GM19463 (cell line): ENCODE results near the gene RXRB.
"Not testable (repeated sequence)": the region's sequence is repeated elsewhere in the genome, so short reads cannot be mapped to it uniquely, and the experiment has no call there.

Source experiments
- ATAC-seq: cut with Tn5 transposase; IDR thresholded peaks from one replicate; pipeline ENCODE4 v1.9.1; 2021; ENCODE audit warnings: mild to moderate bottlenecking, moderate library complexity; ENCODE audit not compliant: unreplicated experiment

Gene RXRB

GRCh38 chr6:33200219-33201146 is at the start of gene RXRB, which contains the start of gene SLC39A7:
Gene RXRB, minus strand, starts transcription at chr6:33200665. Its CDS starts 189 bp downstream, at chr6:33200476.
Gene SLC39A7, plus strand, starts transcription at chr6:33200867. Its CDS starts 379 bp downstream, at chr6:33201246.
- peak; percentile 46 for ATAC-seq

GRCh38 chr6:33249732-33250630 is 49.5 kb upstream of the RXRB start:
- ATAC-seq: no peak

DNA sequence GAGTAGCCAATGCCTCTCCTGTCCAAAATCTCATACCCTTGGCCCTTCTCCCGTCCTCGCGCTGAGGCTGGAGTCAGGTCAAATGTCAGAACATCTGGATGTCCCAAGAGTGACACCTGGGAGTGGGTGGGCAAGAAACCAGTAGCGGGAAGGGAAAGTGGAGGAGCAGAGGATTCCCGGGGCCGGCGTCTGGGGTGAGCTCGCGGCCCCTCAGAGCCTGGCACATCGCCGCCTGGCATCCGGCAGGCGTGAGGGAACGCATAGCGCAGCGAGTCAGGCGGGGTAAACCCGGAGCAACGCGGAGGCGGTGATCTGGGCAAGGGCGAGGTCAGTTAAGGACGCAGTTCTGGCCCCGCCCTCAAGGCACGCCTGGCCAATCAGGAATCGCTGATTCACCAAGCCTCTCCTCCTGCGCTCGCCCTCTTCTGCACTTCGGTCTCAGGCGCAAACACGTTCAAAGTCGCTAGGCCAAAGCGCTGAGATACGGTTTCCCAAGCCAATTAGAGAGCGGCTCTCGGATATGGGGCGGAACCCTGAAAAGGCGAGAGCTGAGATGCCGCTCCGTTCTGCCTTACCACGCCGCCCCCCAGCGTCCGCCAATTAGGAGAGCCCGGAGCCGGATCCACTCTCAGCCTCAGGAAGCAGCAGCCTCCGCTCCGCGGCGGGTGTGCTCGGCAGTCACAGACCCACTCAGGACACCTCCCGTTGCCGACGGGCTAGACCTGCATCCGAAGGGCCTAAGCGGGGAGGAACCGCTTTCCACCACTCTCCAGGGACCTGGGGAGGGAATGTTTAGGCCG is 48.7 kb upstream of the RXRB start:
- ATAC-seq: peak; percentile 85

DNA sequence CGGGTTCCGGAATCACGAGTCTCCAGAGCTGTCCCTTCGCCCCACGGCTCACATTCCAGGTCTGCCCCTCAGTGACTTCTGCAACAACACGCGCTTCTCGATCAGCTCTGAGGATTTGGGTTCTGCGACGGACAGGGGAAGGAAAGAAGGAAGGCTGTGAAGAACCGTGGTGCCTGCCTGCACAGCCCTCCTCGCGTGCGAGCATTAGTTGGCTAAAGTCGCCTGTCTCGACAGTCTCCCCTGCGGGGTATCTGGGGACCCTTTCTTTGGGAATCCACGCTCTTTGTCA is 48.1 kb upstream of the RXRB start:
- ATAC-seq: no peak

DNA sequence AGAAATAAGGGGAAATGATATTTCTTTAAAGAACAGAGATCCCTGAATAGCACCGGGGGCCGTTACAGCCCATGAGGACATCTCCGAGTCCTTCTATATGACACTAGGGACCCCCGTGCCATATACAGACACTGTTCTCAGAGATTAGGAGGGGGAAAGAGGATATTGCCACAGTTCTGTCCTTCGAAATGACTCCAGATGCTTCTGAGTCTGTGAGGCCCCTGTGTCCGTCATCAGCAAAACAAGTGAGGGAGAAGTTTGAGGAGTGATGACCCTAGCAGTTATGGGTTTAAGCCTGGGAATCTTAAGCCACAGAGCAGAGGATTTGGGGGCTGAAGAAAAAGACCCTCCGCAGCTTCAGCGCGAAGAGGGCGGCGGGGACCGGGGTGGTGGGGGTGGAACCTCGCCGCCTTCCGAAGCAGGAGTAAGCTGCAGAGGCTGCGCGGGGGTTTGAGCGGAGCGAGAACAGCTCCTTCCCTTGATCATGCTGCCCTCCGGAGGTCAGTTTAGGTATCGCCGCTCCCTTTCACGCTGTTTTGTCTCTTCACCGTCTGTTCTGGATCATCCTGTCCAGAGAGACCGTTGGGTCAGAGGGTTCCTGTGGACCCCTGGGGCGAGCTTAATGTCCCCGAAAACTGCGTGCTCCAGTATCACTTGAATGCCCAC is 47.6 kb upstream of the RXRB start:
- no peak for ATAC-seq

- no peak for ATAC-seq
Measured at GRCh38 chr6:33243476-33243875, 43.0 kb upstream of the RXRB start.

DNA sequence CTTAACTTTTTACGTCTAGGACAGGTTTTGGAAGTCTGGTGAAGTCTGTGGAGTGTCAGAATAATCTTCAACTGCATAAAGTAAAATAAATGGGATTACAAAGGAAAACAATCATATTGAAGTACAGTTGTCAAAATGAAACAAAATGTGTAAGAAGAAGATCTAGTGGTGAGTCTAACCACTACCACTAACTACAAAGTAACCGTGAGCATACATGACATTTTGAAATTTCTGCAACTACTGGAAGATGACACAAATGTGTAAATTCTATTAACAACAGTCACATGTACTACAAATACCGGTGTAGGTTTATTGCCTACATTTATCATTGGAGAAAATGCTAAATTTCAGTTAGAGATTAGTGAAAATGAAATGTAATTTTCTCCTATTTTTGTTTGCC is 41.5 kb upstream of the RXRB start:
- no peak for ATAC-seq

- no peak for ATAC-seq
Measured at GRCh38 chr6:33237741-33238140, 37.3 kb upstream of the RXRB start.

- ATAC-seq: no peak
Measured at GRCh38 chr6:33236852-33237251, 36.4 kb upstream of the RXRB start.

DNA sequence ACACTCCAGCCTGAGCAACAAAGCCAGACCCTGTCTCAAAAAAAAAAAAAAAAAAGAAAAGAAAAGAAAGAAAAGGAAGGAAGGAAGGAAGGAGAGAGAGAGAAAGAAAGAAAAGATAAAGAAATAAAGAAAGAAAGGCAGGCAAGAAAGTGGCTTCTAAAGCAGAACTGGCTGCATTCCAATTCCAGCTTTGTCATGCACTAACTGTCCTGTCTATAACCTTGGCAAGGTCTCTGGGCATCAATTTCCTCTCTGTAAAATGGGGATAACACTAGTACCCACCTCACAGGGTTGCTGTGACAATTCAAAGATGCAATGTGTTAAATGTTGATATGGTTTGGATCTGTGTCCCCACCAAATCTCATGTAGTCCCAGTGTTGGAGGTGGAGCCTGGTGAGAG is 35.9 kb upstream of the RXRB start:
- ATAC-seq: no peak

DNA sequence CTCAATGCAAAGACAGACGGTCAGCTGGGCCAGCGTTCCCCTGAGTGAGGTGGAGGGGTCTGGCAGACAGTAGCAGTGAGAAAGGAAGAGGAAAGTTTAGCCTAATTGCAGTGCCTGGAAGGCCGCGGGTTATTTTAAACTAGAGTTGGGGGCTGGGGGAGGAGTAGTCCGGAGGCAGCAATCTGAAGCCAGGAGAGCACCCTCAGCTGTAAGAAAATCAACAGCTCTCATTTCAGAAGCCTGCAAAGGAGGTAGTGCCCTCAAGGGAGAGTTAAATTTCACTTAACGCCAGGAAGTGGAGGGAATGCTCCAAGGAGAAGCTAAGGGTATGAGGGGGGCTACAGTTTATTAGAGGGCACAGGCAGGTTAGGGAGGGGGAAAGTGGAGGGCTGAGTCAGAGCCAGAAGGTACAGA is 34.8 kb upstream of the RXRB start:
- no peak for ATAC-seq

DNA sequence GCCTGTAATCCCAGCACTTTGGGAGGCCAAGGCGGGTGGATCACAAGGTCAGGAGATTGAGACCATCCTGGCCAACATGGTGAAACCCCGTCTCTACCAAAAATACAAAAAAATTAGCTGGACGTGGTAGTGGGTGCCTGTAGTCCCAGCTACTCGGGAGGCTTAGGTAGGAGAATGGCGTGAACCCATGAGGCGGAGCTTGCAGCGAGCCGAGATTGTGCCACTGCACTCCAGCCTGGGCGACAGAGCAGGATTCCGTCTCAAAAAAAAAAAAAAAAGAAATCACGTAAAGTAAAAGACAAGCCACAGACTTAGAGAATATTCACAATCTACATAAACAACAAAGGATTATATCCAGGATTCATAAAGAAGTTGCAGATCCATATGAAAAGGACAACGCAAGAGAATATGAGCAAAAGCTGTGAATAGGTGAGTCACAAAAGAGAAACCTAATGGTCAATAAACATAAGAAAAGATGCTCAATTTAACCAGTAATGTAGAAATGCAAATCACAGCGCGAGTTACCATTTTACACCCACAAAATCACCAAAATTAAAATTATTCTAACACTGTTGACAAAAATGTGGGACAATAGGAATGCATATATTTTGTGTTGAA is 26.1 kb upstream of the RXRB start:
- ATAC-seq: not testable (repeated sequence)

DNA sequence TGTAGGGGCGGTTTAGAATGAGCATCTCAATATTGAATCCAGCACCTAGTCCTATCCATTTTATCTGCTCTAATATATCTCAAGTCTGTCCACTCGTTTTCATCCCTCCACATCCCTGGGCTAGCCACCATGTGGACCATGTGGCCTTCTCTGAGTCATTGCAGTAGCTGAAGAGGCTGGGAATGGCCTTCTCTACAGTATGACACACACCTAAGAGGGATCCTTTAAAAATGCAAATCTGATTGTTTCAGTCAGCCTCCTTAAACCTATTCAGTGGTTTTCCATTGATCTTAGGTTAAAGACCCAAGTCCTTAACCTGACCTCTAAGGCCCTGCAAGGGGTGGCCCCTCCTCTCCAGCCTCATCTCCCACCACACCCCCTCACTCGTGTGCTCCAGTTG is 17.2 kb upstream of the RXRB start:
- no peak for ATAC-seq

DNA sequence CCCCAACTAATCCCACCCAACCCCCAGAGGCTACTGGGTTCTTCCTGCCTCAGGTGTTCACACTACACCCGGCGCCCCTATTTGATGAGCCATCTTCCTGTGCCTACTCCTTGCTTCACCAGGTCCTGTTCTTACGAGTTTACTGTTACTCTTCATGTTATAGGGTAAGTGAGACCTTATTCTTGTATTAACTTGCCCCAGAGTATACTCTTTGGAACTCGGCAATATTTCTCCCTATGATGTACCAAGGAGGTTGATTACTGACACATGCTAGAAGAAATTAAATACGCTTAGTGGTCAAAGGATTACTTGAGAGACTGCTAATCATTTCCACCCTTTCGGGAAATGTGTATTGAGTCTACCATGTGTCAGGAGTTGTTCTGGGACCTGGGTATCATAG is 16.8 kb upstream of the RXRB start:
- ATAC-seq: no peak

- no peak for ATAC-seq
Measured at GRCh38 chr6:33216117-33216649, 15.7 kb upstream of the RXRB start.

DNA sequence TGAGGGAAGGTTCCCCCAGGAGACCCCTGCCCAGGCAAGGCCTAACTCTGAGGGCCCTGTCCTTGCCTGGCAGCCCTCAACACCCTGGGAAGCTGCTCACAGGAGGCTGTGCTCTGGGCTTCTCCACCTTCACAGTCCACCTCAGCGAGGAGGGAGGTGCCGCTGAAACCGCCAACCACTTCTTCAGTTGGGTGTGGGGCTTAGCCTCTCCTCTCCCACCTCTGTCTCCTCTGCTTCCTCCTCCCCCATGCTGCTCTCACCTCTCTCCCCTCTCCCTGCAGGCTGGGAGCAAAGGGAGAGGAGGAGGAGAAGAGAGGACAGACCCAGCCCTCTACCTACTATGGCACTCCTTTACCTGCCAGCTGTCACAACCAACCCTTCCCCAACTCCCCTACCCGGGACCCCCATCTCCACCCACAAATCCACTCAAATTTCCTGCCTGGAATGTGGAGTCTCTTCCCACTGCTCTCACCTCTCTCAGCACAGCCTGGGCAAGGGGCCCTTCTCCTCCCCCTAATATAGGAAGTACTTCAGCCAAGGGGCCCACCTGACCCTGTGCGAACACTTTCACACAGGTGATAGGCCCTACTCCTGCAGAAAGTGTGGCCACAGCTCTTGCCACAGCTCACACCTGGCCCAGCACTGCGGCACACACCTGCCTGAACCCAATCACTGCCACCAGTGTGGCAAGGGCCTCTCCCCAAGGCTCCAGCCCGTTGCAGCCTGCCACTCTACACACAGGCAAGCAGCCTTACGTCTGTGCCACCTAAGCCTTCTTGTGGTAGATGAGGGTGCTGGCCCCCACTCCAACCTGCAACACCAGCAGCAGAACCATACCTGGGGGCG is 15.0 kb upstream of the RXRB start:
- no peak for ATAC-seq

GRCh38 chr6:33213989-33214335 is 13.5 kb upstream of the RXRB start:
- ATAC-seq: no peak

DNA sequence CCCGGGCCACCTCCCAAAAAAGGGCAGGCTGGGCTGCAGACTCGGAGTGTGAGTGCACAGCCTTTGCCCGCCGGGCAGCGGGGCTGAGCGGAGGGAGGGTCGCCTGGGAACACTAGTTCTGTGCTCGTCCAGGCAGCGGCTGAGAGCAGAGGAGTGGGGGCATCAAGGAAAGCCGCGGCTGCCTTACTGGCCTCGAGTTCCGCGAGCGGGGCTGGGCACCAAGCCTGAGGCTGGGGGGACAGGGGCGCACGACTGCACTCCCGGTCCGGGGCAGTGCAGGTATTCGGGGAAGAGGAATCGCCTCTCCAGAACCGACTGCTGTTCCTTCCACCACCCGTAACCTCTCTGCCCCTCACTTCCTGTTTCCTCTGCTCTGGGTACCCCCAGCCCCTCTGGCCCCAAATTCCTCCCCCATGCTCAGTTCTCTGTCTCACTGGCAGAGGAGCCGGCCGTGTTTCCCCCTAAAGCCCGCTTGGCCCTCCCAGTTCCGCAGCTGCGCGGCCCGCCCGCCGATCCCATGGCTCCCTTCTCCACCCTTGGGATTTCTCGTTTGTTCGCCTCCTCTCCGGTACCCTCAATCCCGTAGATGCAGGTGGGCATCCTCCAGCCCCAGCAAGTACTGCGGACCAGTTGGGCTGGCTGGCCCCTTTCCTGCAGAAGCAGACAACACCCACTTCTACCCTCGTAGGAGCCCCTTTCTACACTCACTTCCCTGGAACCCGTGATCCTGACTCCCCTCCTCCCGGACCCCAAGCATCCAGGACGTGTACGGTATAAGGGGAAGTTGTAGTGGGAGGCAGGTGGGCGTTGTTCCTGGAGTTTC is 12.9 kb upstream of the RXRB start:
- no peak for ATAC-seq
